SKM-1 (cell line): Measurements from ENCODE around the gene RAB10.
"Not testable (repeated sequence)": the region's sequence is repeated elsewhere in the genome, so short reads cannot be mapped to it uniquely, and the experiment has no call there.

ENCODE experiments used
- DNase-seq: peaks from one replicate; lab custom pipeline; 2025; ENCODE audit not compliant: unreplicated experiment; lab: John Stamatoyannopoulos, UW

The RAB10 gene

GRCh38 chr2:26144953-26145680, 111.2 kb downstream of the RAB10 start:
- DNase-seq: no peak

- no peak for DNase-seq
Observed at GRCh38 chr2:26148501-26148900, 114.6 kb downstream of the RAB10 start.

GRCh38 chr2:26150243-26150642, 116.4 kb downstream of the RAB10 start:
- DNase-seq: no peak

GRCh38 chr2:26157580-26157979, 123.7 kb downstream of the RAB10 start:
- DNase-seq: no peak

GRCh38 chr2:26161926-26162325, 128.0 kb downstream of the RAB10 start:
- DNase-seq: no peak

DNA sequence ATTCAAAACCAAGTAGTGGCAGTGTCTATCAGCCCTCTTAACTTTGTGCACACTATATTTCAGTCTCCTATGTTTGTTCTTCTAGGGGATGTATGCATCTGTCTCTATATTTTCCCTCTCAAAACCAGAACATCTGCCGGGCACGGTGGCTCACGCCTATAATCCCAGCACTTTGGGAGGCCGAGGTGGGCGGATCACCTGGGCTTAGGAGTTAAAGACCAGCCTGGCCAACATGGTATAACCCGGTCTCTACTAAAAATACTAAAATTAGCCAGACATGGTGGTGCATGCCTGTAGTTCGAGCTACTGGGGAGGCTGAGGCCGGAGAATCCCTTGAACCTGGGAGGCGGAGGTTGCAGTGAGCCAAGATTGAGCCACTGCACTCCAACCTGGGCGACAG, 129.1 kb downstream of the RAB10 start:
- DNase-seq: no peak

- DNase-seq: no peak
Observed at GRCh38 chr2:26164231-26164630, 130.3 kb downstream of the RAB10 start.

GRCh38 chr2:26164641-26165211, 130.8 kb downstream of the RAB10 start:
- DNase-seq: no peak

DNA sequence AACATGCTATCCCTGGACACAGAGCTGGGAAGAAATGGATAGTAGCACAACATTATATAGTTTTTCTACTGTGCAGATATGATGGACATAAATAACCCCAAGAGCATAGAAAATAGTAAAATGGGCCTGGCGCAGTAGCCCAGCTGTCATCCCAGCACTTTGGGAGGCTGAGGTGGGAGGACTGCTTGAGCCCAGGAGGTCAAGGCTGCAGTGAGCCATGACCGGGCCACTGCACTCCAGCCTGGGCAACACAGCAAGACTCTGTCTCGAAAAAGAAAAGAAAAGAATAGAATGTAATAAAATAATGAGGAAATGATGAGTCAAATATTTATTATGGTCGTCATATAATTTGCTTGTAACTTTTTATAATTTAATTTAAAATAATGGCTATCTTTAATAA, 131.5 kb downstream of the RAB10 start:
- no peak for DNase-seq

DNA sequence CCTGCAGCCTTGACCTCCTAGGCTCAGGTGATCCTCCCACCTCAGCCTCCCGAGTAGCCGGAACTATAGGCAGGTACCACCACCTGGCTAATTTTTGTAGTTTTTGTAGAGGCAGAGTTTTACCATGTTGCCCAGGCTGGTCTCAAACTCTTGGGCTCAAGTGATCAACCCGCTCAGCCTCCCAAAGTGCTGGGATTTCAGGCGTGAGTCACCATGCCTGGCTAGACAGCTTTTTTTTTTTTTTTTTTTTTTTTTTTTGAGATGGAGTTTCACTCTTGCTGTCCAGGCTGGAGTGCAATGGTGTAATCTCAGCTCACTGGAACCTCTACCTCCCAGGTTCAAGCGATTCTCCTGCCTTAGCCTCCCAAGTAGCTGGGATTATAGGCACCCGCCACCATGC, 132.7 kb downstream of the RAB10 start:
- DNase-seq: not testable (repeated sequence)

GRCh38 chr2:26168785-26169184, 134.9 kb downstream of the RAB10 start:
- DNase-seq: no peak

GRCh38 chr2:26169226-26169625, 135.3 kb downstream of the RAB10 start:
- no peak for DNase-seq

- no peak for DNase-seq
Observed at GRCh38 chr2:26169681-26170414, 136.0 kb downstream of the RAB10 start.

DNA sequence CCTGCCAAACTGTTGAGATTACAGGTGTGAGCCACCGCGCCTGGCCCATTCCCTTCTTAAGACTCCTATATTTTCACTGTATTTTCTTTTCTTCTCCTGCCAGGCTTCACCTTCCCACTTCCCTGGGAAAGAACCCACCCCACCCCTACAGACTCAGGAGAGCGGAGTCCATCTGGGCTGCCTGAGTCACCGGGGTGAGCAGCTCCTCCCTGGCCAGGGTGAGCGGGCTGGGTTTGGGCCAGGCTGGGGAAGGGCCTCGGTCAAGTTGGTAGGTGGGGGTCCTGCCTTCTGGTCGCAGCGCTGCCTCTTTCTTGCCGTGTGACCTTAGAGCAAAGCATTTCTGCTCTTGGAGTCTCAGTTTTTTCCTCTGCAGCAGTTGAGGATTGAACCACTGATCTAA, 136.9 kb downstream of the RAB10 start:
- no peak for DNase-seq

GRCh38 chr2:26172189-26172870, 138.4 kb downstream of the RAB10 start:
- DNase-seq: no peak

GRCh38 chr2:26172871-26173775, 139.2 kb downstream of the RAB10 start, which contains the start of gene GAREM2:
Gene GAREM2 (plus strand): TSS chr2:26173088. CDS start chr2:26173221, 133 bp downstream.
- no peak for DNase-seq

- DNase-seq: no peak
Observed at GRCh38 chr2:26173776-26174482, 140.0 kb downstream of the RAB10 start.

- DNase-seq: no peak
Observed at GRCh38 chr2:26174691-26175465, 141.0 kb downstream of the RAB10 start.
